ENCODE results near the gene CACYBP. TPM values are rescaled to one million over a fixed set of nuclear protein-coding genes. Genes with fewer than 3 reads are reported as not detected.

CACYBP gene
- total RNA-seq, 1 donor from 2014 or later, result 311 TPM

Other genes starting within 250 kb of the CACYBP start
- gene MRPS14, start 23.5 kb downstream of the CACYBP start, total RNA-seq, result 31.5 and 32.9 TPM in 2 replicates
- not detected in 2 replicates for gene TNN, start 67.9 kb downstream of the CACYBP start, total RNA-seq
- 30.0 and 35.3 TPM in 2 replicates for gene KIAA0040, start 192.8 kb downstream of the CACYBP start, total RNA-seq

All from activated T-helper 2 cell treated with anti-CD3 and anti-CD28 coated beads, Interferon-gamma antibody, Interleukin-2, Interleukin-4, amounts not matched to agents 10 μg/mL and 5 μg/mL and 100 μg/mL, durations not matched to agents 14 hours and 24 hours and 36 hours (primary cell).